Smooth muscle cell (in vitro differentiated cells): ENCODE results near the gene KRT74. TPM values are rescaled to one million over a fixed set of nuclear protein-coding genes. Genes with fewer than 3 reads are reported as not detected.

Source experiments
- DNase-seq: peaks from one replicate; lab custom pipeline; 2025; ENCODE audit not compliant: unreplicated experiment; lab: John Stamatoyannopoulos, UW
- H2AFZ ChIP-seq: fragments of 200-600 bp; sonication (generic); 2 replicates; pipeline ENCODE4 v1.6.0; 2016; ENCODE audit warnings: antibody characterized with exemption, low read depth, mild to moderate bottlenecking
- H3F3A ChIP-seq: fragments of 200-600 bp; sonication (generic); 2 replicates; pipeline ENCODE4 v1.6.0; 2017; ENCODE audit warnings: antibody characterized with exemption, low read depth
- H3K27ac ChIP-seq: fragments of 200-600 bp; sonication (generic); 2 replicates; pipeline ENCODE4 v1.5.1; 2016; ENCODE audit warnings: low read depth, mild to moderate bottlenecking
- H3K27me3 ChIP-seq: fragments of 200-600 bp; sonication (generic); 2 replicates; pipeline ENCODE4 v1.6.1; 2016; ENCODE audit warnings: low read depth, mild to moderate bottlenecking
- H3K36me3 ChIP-seq: fragments of 200-600 bp; sonication (generic); 2 replicates; pipeline ENCODE4 v1.5.1; 2016; ENCODE audit warnings: low read depth
- H3K4me1 ChIP-seq: fragments of 200-600 bp; sonication (generic); 2 replicates; pipeline ENCODE4 v1.5.1; 2016; ENCODE audit warnings: low read depth
- H3K4me2 ChIP-seq: fragments of 200-600 bp; sonication (generic); 2 replicates; pipeline ENCODE4 v1.6.0; 2016; ENCODE audit warnings: mild to moderate bottlenecking
- H3K4me3 ChIP-seq: fragments of 200-600 bp; sonication (generic); 2 replicates; pipeline ENCODE4 v1.5.1; 2016; ENCODE audit warnings: mild to moderate bottlenecking
- H3K79me2 ChIP-seq: fragments of 200-600 bp; sonication (generic); 2 replicates; pipeline ENCODE4 v1.6.0; 2016; ENCODE audit warnings: low read depth, mild to moderate bottlenecking
- H3K9ac ChIP-seq: fragments of 200-600 bp; sonication (generic); 2 replicates; pipeline ENCODE4 v1.6.0; 2016; ENCODE audit warnings: low read depth
- H3K9me3 ChIP-seq: fragments of 200-600 bp; sonication (generic); replicated peaks from 2 replicates; pipeline ENCODE4 v1.5.1; 2016; ENCODE audit warnings: low read depth
- H4K20me1 ChIP-seq: fragments of 200-600 bp; sonication (generic); 2 replicates; pipeline ENCODE4 v1.6.0; 2016; ENCODE audit warnings: low read depth
- CTCF ChIP-seq: fragments of 200-600 bp; sonication (generic); IDR thresholded peaks from 2 replicates; pipeline ENCODE4 v1.5.1; 2017; ENCODE audit warnings: borderline replicate concordance, mild to moderate bottlenecking, antibody characterized with exemption; ENCODE audit not compliant: insufficient read depth, poor library complexity, severe bottlenecking
- WGBS: methylation state at CpG from one replicate; pipeline ENCODE4 v1.1.7; 2016; ENCODE audit warnings: low lambda C conversion rate; 5-methylcytosine and 5-hydroxymethylcytosine counted together
- polyA plus RNA-seq: library from polyadenylated mRNA; unstranded; fragments of >200 nt; fragmentation: Nextera tagmentation; extraction: Ambion mirVana; gene quantifications from 2 replicates; pipeline ENCODE4 v1.2.1, GENCODE V29; 2016
- total RNA-seq: library from RNA; depleted of rRNA; stranded (reverse); fragments of >200 nt; gene quantifications from 2 replicates; pipeline ENCODE4 v1.2.3, GENCODE V29; 2014

Gene KRT74
- total and polyA plus RNA-seq, 2 experiments from 2014 or later = not detected

- 82% methylated on average over 6 of the region's 6 CpGs for WGBS
- DNase-seq = no peak
- no peak for TF ChIP-seq CTCF
These were observed 34.5 kb upstream of the KRT74 start for GRCh38 chr12:52608161-52608560.

GRCh38 chr12:52607314-52607713 lies 33.7 kb upstream of the KRT74 start:
- Histone ChIP-seq H4K20me1 (no peaks in the 10 kb centered on the region), H3K27me3 (peaks cover 55% of the 10 kb centered on the region), H2AFZ (no peak overlapping the region), H3K4me1 (no peaks in the 10 kb centered on the region), H3K4me2 (no peak overlapping the region), H3F3A (no peaks in the 10 kb centered on the region), H3K79me2 (no peaks in the 10 kb centered on the region), H3K27ac (no peak overlapping the region), H3K36me3 (no peaks in the 10 kb centered on the region), H3K9me3 (no peaks in the 10 kb centered on the region), H3K9ac (no peak overlapping the region), H3K4me3 (no peak overlapping the region)
- TF ChIP-seq CTCF = no peak
- WGBS = 56% methylated on average over 1 of the region's 1 CpG
- no peak for DNase-seq

More at GRCh38 chr12:52608161-52608560, 34.5 kb upstream of the KRT74 start:
- Histone ChIP-seq H2AFZ (no peak overlapping the region), H3K79me2 (no peaks in the 10 kb centered on the region), H4K20me1 (no peaks in the 10 kb centered on the region), H3K4me2 (no peak overlapping the region), H3K4me3 (no peak overlapping the region), H3K4me1 (no peaks in the 10 kb centered on the region), H3K27me3 (peaks cover 54% of the 10 kb centered on the region), H3K9ac (no peak overlapping the region), H3K36me3 (no peaks in the 10 kb centered on the region), H3F3A (no peaks in the 10 kb centered on the region), H3K9me3 (no peaks in the 10 kb centered on the region), H3K27ac (no peak overlapping the region)

- Histone ChIP-seq H3K9ac (no peak overlapping the region), H3K27me3 (peaks cover 58% of the 10 kb centered on the region), H3K36me3 (no peaks in the 10 kb centered on the region), H3K27ac (no peak overlapping the region), H3K79me2 (no peaks in the 10 kb centered on the region), H2AFZ (no peak overlapping the region), H3K4me1 (no peaks in the 10 kb centered on the region), H3K4me2 (no peak overlapping the region), H3F3A (no peaks in the 10 kb centered on the region), H3K9me3 (no peaks in the 10 kb centered on the region), H4K20me1 (no peaks in the 10 kb centered on the region), H3K4me3 (no peak overlapping the region)
- 84% methylated on average over 7 of the region's 7 CpGs for WGBS
- TF ChIP-seq CTCF = no peak
- no peak for DNase-seq
These were observed 33.1 kb upstream of the KRT74 start for GRCh38 chr12:52606581-52607218.

- H2AFZ ChIP-seq = no peak overlapping the region
- no peaks in the 10 kb centered on the region for H3K9me3 ChIP-seq
- H3K4me2 ChIP-seq = no peak overlapping the region
- no peak for TF ChIP-seq CTCF
- no peak for DNase-seq
- no peak overlapping the region for H3K4me3 ChIP-seq
- H3F3A ChIP-seq = no peaks in the 10 kb centered on the region
- H3K79me2 ChIP-seq = no peaks in the 10 kb centered on the region
- 66% methylated on average over 3 of the region's 3 CpGs for WGBS
- no peaks in the 10 kb centered on the region for H3K36me3 ChIP-seq
- no peak overlapping the region for H3K27ac ChIP-seq
- H4K20me1 ChIP-seq = no peaks in the 10 kb centered on the region
- no peaks in the 10 kb centered on the region for H3K4me1 ChIP-seq
- H3K27me3 ChIP-seq = peaks cover 52% of the 10 kb centered on the region
- no peak overlapping the region for H3K9ac ChIP-seq
These were observed 32.5 kb upstream of the KRT74 start for GRCh38 chr12:52606096-52606495.
